Neural crest cell (in vitro differentiated cells): ENCODE data around the gene ROBO1. TPM values are rescaled to one million over a fixed set of nuclear protein-coding genes. Genes with fewer than 3 reads are reported as not detected.
A peak's percentile ranks its signal among the peaks of the same experiment; 100 is the strongest.

Experiments
- DNase-seq: peaks from one replicate; pipeline ENCODE4 v3.0.0; 2021; ENCODE audit warnings: low read depth, mixed read lengths, low spot score
- H3K27ac Mint-ChIP-seq: one replicate; pipeline ENCODE4 v1.8.0; 2021; ENCODE audit warnings: mild to moderate bottlenecking, mixed read lengths; ENCODE audit not compliant: unreplicated experiment
- H3K27me3 Mint-ChIP-seq: 2 replicates; pipeline ENCODE4 v1.8.0; 2021; ENCODE audit warnings: low read depth, mild to moderate bottlenecking, mixed read lengths
- H3K36me3 Mint-ChIP-seq: 2 replicates; pipeline ENCODE4 v1.8.0; 2021; ENCODE audit warnings: low read depth, mild to moderate bottlenecking, mixed read lengths
- H3K4me1 Mint-ChIP-seq: 2 replicates; pipeline ENCODE4 v1.8.0; 2021; ENCODE audit warnings: mixed read lengths
- H3K4me3 Mint-ChIP-seq: one replicate; pipeline ENCODE4 v1.8.0; 2021; ENCODE audit warnings: mild to moderate bottlenecking, mixed read lengths
- H3K9me3 Mint-ChIP-seq: 2 replicates; pipeline ENCODE4 v1.8.0; 2021; ENCODE audit warnings: mixed read lengths
- total RNA-seq: library from RNA; stranded (reverse); gene quantifications from 2 replicates; pipeline ENCODE4 v1.2.1, GENCODE V29; 2021
- TF ChIP-seq, protein P1 (sequence below): fragments of 200-600 bp; sonication (generic); conservative IDR thresholded peaks from 2 replicates; pipeline ENCODE4 v1.5.0; 2021; ENCODE audit warnings: antibody characterized with exemption, mild to moderate bottlenecking

ROBO1 gene
- total RNA-seq, 1 donor from 2014 or later, result 88.7 TPM

DNA sequence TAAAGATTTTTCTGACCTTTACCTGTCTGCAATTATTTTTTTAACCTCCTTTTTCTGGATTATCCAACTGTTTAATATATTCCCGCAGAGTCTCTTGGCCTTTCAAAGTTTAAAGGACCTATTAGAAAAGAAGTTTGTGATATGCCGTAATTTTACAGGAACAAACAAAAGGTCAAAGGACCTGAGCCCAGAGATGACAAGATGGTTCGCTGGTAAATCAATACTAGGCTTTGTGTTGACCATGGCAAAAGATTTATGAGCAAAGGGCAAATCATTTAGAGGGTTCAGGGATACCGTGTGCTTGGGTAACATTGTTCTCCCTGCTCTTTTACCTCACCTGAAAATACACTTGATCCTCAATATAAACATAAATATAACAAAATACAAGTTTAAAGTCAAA, 923.5 kb downstream of the ROBO1 start:
- H3K9me3 Mint-ChIP-seq, result no peaks in the 10 kb centered on the region
- H3K36me3 Mint-ChIP-seq, result peaks cover 2% of the 10 kb centered on the region
- no peaks in the 10 kb centered on the region for H3K27me3 Mint-ChIP-seq
- H3K4me1 Mint-ChIP-seq, result peaks cover 24% of the 10 kb centered on the region
- DNase-seq, result no peak
- TF ChIP-seq, protein P1, sequence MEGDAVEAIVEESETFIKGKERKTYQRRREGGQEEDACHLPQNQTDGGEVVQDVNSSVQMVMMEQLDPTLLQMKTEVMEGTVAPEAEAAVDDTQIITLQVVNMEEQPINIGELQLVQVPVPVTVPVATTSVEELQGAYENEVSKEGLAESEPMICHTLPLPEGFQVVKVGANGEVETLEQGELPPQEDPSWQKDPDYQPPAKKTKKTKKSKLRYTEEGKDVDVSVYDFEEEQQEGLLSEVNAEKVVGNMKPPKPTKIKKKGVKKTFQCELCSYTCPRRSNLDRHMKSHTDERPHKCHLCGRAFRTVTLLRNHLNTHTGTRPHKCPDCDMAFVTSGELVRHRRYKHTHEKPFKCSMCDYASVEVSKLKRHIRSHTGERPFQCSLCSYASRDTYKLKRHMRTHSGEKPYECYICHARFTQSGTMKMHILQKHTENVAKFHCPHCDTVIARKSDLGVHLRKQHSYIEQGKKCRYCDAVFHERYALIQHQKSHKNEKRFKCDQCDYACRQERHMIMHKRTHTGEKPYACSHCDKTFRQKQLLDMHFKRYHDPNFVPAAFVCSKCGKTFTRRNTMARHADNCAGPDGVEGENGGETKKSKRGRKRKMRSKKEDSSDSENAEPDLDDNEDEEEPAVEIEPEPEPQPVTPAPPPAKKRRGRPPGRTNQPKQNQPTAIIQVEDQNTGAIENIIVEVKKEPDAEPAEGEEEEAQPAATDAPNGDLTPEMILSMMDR, result no peak
- no peak overlapping the region for H3K27ac Mint-ChIP-seq
- H3K4me3 Mint-ChIP-seq, result no peak overlapping the region

DNA sequence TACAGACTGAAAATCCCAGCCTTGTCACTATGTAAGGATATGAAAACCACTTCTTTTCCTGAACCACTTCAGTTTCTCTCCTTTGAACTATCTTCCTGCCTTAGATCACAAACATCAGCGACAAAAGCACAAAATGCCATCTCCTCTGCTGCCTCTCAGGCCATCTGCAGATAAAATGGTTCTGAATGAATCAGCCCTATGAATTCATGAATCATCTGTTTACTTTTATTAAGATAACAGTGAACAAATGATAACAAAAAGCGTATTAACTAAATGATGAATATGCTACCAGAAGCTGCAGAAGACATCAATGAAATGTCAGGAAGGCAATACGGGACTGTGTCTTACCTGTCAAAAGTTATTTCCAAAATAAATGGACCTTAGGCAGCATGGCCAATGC, 928.1 kb downstream of the ROBO1 start:
- Mint-ChIP-seq H3K27ac (no peak overlapping the region), H3K36me3 (peaks cover 7% of the 10 kb centered on the region), H3K4me1 (peaks cover 22% of the 10 kb centered on the region), H3K27me3 (no peaks in the 10 kb centered on the region), H3K4me3 (no peak overlapping the region), H3K9me3 (peaks cover 7% of the 10 kb centered on the region)
- TF ChIP-seq, protein P1, result no peak
- DNase-seq, result no peak

DNA sequence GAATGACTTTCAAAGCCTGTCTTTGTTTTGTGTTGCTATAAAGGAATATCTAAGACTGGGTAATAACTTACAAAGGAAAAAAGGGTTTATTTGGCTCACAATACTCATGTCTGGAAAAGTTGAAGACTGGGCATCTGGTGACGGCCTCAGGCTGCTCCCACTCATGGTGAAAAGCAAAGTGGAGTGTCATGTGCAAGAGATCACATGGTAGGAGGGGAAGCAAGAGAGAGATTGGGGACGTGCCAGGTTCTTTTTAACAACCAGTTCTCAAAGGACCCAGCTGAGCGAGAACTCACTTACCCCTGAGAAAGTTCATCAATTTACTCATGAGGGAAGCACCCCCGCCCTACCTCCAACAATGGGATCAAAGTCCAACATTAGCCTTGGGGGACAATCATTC, 929.4 kb downstream of the ROBO1 start:
- no peak for DNase-seq
- H3K4me3 Mint-ChIP-seq, result no peak overlapping the region
- TF ChIP-seq, protein P1, result no peak
- H3K9me3 Mint-ChIP-seq, result peaks cover 7% of the 10 kb centered on the region
- H3K4me1 Mint-ChIP-seq, result peaks cover 16% of the 10 kb centered on the region
- peaks cover 7% of the 10 kb centered on the region for H3K36me3 Mint-ChIP-seq
- no peaks in the 10 kb centered on the region for H3K27me3 Mint-ChIP-seq
- peak overlapping the region; percentile 36 for H3K27ac Mint-ChIP-seq

DNA sequence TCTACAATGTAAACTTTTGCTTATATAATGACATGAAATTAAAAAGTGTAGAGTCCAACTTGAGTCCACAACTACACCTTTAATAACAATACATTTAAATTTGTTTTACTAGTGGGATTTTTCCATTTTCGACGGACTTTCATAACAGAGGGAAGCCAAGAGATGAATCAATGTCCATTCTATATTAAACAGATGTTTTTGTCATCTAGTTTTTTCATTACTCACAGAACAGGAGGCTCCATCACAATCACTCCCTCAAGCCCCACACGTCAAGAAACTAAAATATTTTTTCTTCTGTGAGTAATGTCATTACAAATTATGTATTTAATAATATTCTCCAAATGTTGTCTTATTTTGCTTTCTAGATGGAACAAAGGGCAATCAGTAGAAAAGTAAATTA, 932.9 kb downstream of the ROBO1 start:
- H3K27ac Mint-ChIP-seq, result no peak overlapping the region
- H3K27me3 Mint-ChIP-seq, result no peaks in the 10 kb centered on the region
- peaks cover 16% of the 10 kb centered on the region for H3K4me1 Mint-ChIP-seq
- TF ChIP-seq, protein P1, result no peak
- H3K36me3 Mint-ChIP-seq, result peaks cover 7% of the 10 kb centered on the region
- H3K9me3 Mint-ChIP-seq, result peaks cover 7% of the 10 kb centered on the region
- no peak overlapping the region for H3K4me3 Mint-ChIP-seq
- no peak for DNase-seq

DNA sequence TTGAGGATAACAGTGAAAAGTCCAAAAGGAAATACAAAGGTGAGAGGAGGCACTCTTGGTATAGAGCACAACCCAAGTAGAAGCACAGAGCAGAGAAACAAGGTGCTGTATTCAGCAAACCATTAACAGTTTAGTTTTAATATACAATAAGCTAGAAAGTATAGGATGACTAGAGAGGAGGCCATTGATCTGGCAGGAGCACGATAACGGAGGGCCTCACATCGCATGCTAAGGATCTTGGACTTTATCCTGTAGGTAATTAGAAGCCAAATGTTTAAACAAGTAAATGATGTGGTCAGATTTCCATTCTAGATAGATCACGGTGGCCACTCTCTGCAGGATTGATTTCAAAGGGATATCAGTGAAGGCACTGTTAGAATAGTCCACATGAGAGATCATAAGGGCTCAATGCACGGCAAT, 935.0 kb downstream of the ROBO1 start:
- no peaks in the 10 kb centered on the region for H3K36me3 Mint-ChIP-seq
- H3K9me3 Mint-ChIP-seq, result no peaks in the 10 kb centered on the region
- no peak for DNase-seq
- H3K4me1 Mint-ChIP-seq, result no peaks in the 10 kb centered on the region
- no peak overlapping the region for H3K27ac Mint-ChIP-seq
- TF ChIP-seq, protein P1, result no peak
- H3K27me3 Mint-ChIP-seq, result no peaks in the 10 kb centered on the region
- H3K4me3 Mint-ChIP-seq, result no peak overlapping the region
